Mesothelial cell of epicardium (in vitro differentiated cells): ENCODE results near the gene ALK. TPM values are rescaled to one million over a fixed set of nuclear protein-coding genes. Genes with fewer than 3 reads are reported as not detected.

Experiments used
- DNase-seq, 2 experiments: peaks; one replicate each; pipeline ENCODE4 v3.0.0; 2021; ENCODE audit warnings: low spot score in 2 of 2; ENCODE audit not compliant: unreplicated experiment in 2 of 2
- H3K27ac Mint-ChIP-seq: 2 replicates; pipeline ENCODE4 v1.8.0; 2021; ENCODE audit warnings: mixed read lengths
- H3K27me3 Mint-ChIP-seq: 2 replicates; pipeline ENCODE4 v1.8.0; 2021; ENCODE audit warnings: low read depth, mixed read lengths
- H3K36me3 Mint-ChIP-seq: 2 replicates; pipeline ENCODE4 v1.8.0; 2021; ENCODE audit warnings: mixed read lengths
- H3K4me1 Mint-ChIP-seq: 2 replicates; pipeline ENCODE4 v1.8.0; 2021; ENCODE audit warnings: mixed read lengths
- H3K4me3 Mint-ChIP-seq: 2 replicates; pipeline ENCODE4 v1.8.0; 2021; ENCODE audit warnings: mild to moderate bottlenecking, moderate library complexity, mixed read lengths
- H3K9me3 Mint-ChIP-seq: 2 replicates; pipeline ENCODE4 v1.8.0; 2021; ENCODE audit warnings: mixed read lengths
- total RNA-seq: library from RNA; stranded (reverse); gene quantifications from 3 replicates; pipeline ENCODE4 v1.2.1, GENCODE V29; 2021
- TF ChIP-seq, protein P1 (sequence below): fragments of 200-600 bp; sonication (generic); IDR thresholded peaks from one replicate; pipeline ENCODE4 v1.5.0; 2021; ENCODE audit warnings: antibody characterized with exemption; ENCODE audit not compliant: unreplicated experiment

The ALK gene
- total RNA-seq, 1 donor from 2014 or later: 0.13 TPM

DNA sequence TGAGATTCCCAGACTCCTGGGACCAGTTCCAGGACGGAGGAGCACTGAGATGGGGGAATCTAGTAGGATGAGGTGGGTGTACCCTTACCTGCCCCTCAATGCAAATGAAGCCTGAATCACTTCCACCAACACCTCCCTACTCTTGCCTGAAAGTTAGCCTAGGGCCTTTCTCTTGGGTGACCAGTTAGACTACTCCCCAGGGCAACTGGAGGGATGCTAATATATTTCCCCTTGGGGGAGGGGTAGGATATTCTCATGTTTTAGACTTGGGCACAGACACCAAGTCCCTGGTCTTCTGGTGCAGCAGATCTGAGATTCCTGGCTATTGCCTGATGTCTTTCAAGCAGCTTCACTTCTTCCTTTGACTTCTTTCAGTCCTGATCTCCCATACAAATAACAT lies 334.5 kb downstream of the ALK start:
- TF ChIP-seq, protein P1, sequence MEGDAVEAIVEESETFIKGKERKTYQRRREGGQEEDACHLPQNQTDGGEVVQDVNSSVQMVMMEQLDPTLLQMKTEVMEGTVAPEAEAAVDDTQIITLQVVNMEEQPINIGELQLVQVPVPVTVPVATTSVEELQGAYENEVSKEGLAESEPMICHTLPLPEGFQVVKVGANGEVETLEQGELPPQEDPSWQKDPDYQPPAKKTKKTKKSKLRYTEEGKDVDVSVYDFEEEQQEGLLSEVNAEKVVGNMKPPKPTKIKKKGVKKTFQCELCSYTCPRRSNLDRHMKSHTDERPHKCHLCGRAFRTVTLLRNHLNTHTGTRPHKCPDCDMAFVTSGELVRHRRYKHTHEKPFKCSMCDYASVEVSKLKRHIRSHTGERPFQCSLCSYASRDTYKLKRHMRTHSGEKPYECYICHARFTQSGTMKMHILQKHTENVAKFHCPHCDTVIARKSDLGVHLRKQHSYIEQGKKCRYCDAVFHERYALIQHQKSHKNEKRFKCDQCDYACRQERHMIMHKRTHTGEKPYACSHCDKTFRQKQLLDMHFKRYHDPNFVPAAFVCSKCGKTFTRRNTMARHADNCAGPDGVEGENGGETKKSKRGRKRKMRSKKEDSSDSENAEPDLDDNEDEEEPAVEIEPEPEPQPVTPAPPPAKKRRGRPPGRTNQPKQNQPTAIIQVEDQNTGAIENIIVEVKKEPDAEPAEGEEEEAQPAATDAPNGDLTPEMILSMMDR: no peak
- no peak overlapping the region for H3K4me3 Mint-ChIP-seq

DNA sequence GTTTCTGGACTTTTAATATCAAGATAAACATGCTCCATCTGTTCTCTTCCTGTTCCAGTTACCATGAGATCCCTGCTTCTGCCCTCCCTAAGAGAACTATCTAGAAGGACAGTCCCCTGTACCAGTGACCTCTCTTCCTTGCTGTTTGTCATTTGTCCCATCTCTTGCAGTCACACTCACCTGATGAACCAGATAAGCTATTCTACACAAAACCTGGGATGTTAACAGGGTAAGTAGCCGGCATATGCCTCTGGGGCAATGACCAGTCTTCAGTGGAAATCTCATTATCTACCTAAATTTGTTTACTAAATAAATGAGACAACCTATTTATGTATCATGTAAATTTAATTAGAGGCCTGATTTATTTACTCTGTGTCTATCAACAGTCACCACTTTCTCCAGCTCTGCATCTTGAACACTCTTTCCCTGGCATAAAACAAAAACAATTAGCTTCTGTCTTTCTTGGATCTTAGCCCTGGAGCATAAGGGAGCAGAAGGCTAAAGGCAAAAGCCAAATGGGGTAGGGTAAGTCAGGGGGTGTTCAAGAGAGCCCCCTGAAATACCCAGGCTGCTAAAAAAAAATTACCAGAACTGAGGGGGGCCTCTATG lies 337.7 kb downstream of the ALK start:
- peaks cover 21% of the 10 kb centered on the region for H3K27me3 Mint-ChIP-seq
- H3K4me3 Mint-ChIP-seq: no peak overlapping the region
- H3K4me1 Mint-ChIP-seq: peaks cover 5% of the 10 kb centered on the region
- H3K27ac Mint-ChIP-seq: no peak overlapping the region
- TF ChIP-seq, protein P1: no peak
- H3K36me3 Mint-ChIP-seq: no peaks in the 10 kb centered on the region
- no peak for DNase-seq
- H3K9me3 Mint-ChIP-seq: no peaks in the 10 kb centered on the region

More for the DNA sequence above, 334.5 kb downstream of the ALK start:
- Mint-ChIP-seq H3K27me3 (peaks cover 5% of the 10 kb centered on the region), H3K36me3 (no peaks in the 10 kb centered on the region), H3K4me1 (no peaks in the 10 kb centered on the region), H3K27ac (no peak overlapping the region), H3K9me3 (no peaks in the 10 kb centered on the region)
- DNase-seq: no peak

DNA sequence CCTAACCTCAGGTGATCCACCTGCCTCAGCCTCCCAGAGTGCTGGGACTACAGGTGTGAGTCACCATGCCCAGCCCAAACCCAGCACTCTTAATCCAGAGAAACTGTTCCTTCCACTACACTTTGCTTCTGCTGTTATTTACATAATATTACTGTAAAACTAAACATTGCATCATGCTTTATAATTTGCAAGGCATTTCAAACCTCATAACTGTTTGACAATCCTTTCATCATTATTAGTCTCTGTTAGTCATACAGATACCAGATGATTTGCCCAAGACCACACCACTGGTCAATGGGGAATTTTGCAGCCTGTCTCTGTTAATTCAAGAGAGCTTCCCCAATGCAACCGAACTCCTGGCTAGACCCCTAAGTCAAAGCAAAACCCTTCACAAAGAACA lies 338.3 kb downstream of the ALK start:
- H3K36me3 Mint-ChIP-seq: no peaks in the 10 kb centered on the region
- TF ChIP-seq, protein P1: no peak
- H3K4me1 Mint-ChIP-seq: peaks cover 5% of the 10 kb centered on the region
- peaks cover 24% of the 10 kb centered on the region for H3K27me3 Mint-ChIP-seq
- H3K4me3 Mint-ChIP-seq: no peak overlapping the region
- H3K27ac Mint-ChIP-seq: no peak overlapping the region
- DNase-seq: no peak
- H3K9me3 Mint-ChIP-seq: no peaks in the 10 kb centered on the region

DNA sequence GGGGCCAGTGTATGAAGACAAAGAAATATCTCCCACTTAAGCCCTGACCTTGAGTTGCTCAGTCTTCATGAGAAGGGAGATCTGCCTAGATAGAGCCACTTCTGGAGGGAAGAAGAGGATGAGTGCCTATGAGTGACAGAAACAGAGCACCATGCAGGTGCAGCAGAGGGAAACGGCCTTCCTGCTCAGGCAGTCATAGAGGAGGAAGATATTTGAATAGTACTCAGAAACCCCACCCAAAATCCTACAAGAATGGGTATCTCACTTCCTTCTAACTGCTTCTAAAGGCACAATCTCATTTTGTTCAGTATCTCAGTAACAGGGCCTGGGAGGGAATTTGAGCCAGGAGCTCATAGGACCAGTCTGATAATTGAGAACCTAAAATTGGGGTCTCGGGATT lies 339.3 kb downstream of the ALK start:
- no peak overlapping the region for H3K27ac Mint-ChIP-seq
- no peak overlapping the region for H3K4me3 Mint-ChIP-seq
- H3K9me3 Mint-ChIP-seq: no peaks in the 10 kb centered on the region
- DNase-seq: no peak
- H3K27me3 Mint-ChIP-seq: peaks cover 33% of the 10 kb centered on the region
- no peaks in the 10 kb centered on the region for H3K36me3 Mint-ChIP-seq
- TF ChIP-seq, protein P1: no peak
- peaks cover 5% of the 10 kb centered on the region for H3K4me1 Mint-ChIP-seq

DNA sequence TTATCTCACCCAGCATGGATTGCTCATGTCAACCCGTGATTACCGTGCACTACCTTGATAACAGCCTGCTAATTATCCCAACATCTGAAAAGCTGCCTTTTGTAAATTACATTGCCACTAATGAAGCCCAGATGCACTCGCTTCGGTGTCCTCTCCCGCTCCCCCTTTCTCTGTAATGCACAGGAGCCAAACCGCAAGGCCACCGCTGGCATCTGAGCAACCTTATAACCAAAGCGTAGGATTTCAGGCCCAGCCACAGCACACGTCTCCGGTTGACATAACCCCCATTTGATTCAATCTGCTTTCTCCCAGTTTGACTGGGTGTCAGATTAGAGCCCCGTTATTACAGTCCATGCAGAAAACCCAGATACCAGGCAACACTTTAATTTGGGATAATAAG lies 341.2 kb downstream of the ALK start:
- no peaks in the 10 kb centered on the region for H3K36me3 Mint-ChIP-seq
- H3K27me3 Mint-ChIP-seq: peaks cover 46% of the 10 kb centered on the region
- peaks cover 5% of the 10 kb centered on the region for H3K4me1 Mint-ChIP-seq
- DNase-seq: no peak
- H3K4me3 Mint-ChIP-seq: no peak overlapping the region
- no peak overlapping the region for H3K27ac Mint-ChIP-seq
- no peaks in the 10 kb centered on the region for H3K9me3 Mint-ChIP-seq
- TF ChIP-seq, protein P1: no peak
